ENCODE results near the gene ABCB10.
A peak's percentile ranks its signal among the peaks of the same experiment; 100 is the strongest.

The ABCB10 gene

GRCh38 chr1:229558460-229559335 is at the start of gene ABCB10:
ABCB10 (minus strand) TSS chr1:229558707; CDS start chr1:229558652, 55 bp downstream.
- H3K4me3 ChIP-seq (ENCODE audit: low read depth, low read length): peak within 1 kb of the TSS; percentile 76
- peak; percentile 90 for TF ChIP-seq CTCF (IDR thresholded peaks at IDR 0.05; ENCODE audit: borderline replicate concordance, insufficient read depth, low read depth, low read length)

GRCh38 chr1:229607370-229607769 is 48.9 kb upstream of the ABCB10 start:
- TF ChIP-seq CTCF (IDR thresholded peaks at IDR 0.05; ENCODE audit: borderline replicate concordance, insufficient read depth, low read depth, low read length): no peak
- H3K4me3 ChIP-seq (ENCODE audit: low read depth, low read length): no peak overlapping the region

DNA sequence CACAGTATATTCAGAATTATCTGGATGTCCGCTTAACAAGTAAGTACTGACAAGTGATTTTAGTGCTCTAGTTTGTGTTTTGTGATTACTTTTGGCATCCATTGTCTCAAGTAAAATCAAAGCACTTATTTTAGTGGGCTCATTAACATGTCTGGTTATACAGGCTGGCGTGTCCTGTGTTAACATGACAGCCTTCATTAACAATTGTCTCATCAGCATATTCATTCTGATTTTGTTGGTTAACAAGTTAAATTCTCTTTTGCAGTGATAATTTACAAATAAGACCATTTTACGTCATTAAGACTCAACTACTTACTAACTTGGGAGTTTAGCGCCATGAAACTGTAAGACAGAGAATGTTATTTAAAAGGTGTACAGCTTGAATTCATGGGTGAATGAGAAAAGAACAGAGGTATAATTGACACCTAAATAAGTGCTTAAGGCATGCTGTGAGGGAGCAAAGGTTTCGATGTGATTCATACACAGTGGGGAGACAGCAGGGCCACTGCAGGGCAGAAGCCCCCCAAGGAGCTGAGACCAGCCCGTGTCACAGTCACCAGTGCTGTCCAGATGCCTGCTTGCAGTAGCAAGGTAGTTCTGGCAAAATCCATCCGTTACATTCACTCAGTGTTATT is 45.0 kb upstream of the ABCB10 start:
- no peak overlapping the region for H3K4me3 ChIP-seq (ENCODE audit: low read depth, low read length)
- TF ChIP-seq CTCF (IDR thresholded peaks at IDR 0.05; ENCODE audit: borderline replicate concordance, insufficient read depth, low read depth, low read length): no peak

DNA sequence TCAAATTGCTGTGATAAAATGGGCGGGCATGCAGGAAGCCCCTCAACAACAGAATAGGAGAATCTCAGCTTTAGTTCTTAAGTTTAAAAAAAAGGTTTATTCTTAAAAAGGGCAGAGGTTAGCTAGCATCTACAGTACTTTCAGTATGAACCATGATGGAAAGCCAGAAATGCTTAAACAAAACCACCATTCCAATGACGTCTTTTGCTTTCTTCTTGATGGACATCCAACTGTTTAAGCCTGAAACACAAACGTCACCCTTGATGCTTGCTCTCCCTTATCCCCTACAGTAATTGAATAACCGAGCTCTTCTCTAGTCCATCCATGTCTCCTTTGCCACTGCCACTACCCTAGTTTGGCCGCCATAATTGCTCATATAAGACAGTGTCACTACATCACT is 41.7 kb upstream of the ABCB10 start:
- H3K4me3 ChIP-seq (ENCODE audit: low read depth, low read length): no peak overlapping the region
- no peak for TF ChIP-seq CTCF (IDR thresholded peaks at IDR 0.05; ENCODE audit: borderline replicate concordance, insufficient read depth, low read depth, low read length)

- no peak overlapping the region for H3K4me3 ChIP-seq (ENCODE audit: low read depth, low read length)
- TF ChIP-seq CTCF (IDR thresholded peaks at IDR 0.05; ENCODE audit: borderline replicate concordance, insufficient read depth, low read depth, low read length): no peak
Measured at GRCh38 chr1:229599218-229599954, 40.9 kb upstream of the ABCB10 start.

- TF ChIP-seq CTCF (IDR thresholded peaks at IDR 0.05; ENCODE audit: borderline replicate concordance, insufficient read depth, low read depth, low read length): no peak
- no peak overlapping the region for H3K4me3 ChIP-seq (ENCODE audit: low read depth, low read length)
Measured at GRCh38 chr1:229597877-229598276, 39.4 kb upstream of the ABCB10 start.
